HEK293T (cell line): ENCODE data around the gene PIK3R5.

ENCODE experiments used
- ARNT ChIP-seq: fragments of 450-650 bp; IDR thresholded peaks from 2 replicates; pipeline ENCODE4 v1.6.1; 2017; ENCODE audit warnings: mild to moderate bottlenecking
- CTBP1 ChIP-seq: fragments of 450-650 bp; IDR thresholded peaks from 2 replicates; pipeline ENCODE4 v1.6.1; 2016; ENCODE audit warnings: borderline replicate concordance
- FOXA1 ChIP-seq: fragments of 450-650 bp; IDR thresholded peaks from 2 replicates; pipeline ENCODE4 v1.6.1; 2016; ENCODE audit warnings: mild to moderate bottlenecking
- HDGF ChIP-seq: fragments of 450-650 bp; IDR thresholded peaks from 2 replicates; pipeline ENCODE4 v1.6.1; 2017; ENCODE audit warnings: antibody characterized with exemption, borderline replicate concordance
- NFRKB ChIP-seq: fragments of 450-650 bp; IDR thresholded peaks from 2 replicates; pipeline ENCODE4 v1.6.1; 2016; ENCODE audit warnings: mild to moderate bottlenecking, moderate library complexity

DNA sequence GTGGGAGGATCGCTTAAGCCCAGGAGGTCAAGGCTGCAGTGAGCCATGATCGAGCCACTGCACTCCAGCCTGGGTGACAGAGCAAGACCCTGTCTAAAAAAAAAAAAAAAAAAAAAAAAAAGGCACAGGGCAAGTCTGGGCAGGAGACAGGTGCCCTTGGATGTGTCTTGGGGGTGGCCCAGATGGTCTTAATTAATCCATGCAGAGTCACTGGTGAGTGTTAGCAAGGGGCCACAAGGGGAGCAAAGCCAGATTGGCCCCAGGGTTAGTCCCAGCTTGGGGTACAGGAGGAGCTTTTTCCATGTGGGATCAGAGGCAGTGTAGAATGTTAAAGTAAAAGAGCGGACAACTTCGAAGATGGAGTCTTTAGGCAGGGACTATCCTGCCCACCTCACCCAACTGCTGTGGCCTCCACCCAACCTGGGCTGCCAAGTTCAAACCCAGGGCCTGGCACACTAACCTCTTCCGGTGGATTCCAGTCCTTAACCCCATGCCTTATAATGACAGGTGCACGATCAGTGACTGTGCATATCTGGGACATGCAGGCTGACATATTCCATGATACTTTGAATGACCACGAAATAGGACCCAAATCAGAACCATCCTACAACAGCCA lies 134.2 kb downstream of the PIK3R5 start:
- TF ChIP-seq FOXA1 (no peak), HDGF (no peak), NFRKB (no peak), CTBP1 (no peak), ARNT (no peak)
